ENCODE measurements around the gene VWA3B. TPM values are rescaled to one million over a fixed set of nuclear protein-coding genes. Genes with fewer than 3 reads are reported as not detected.
A peak's percentile ranks its signal among the peaks of the same experiment; 100 is the strongest.

Gene VWA3B
- total and polyA plus RNA-seq, 5 experiments from 2014 or later = 0.63 TPM; not detected in 4

- DNase-seq (no peak), ATAC-seq (no peak)
- Mint-ChIP-seq H3K36me3 (no peaks in the 10 kb centered on the region), H3K9me3 (no peaks in the 10 kb centered on the region), H3K4me3 (no peak overlapping the region), H3K27ac (no peak overlapping the region), H3K4me1 (no peaks in the 10 kb centered on the region), H3K27me3 (peaks cover 0 to 12% (median 4%) of the 10 kb centered on the region in 5 donors)
- POLR2A ChIA-PET = no interaction called here
These were observed 114.6 kb downstream of the VWA3B start for GRCh38 chr2:98201576-98201975.

DNA sequence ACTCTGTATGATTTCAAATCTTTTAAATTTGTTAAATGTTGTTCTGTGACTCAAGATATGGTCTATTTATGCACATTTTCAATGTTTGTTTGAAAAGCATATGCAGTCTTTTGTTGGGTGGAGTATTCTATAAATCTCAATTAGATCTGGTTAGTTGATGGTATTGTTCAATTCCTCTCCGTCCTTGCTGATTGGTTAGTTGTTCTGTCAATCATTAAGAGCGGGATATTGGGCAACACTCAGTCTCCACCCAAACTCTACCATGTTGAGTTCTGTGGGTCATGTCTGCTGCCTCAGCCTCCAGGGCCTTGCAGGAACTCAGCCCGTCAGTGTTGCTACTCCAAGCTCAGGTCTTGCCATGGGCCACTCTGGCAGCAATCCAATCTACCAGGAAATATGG is 118.9 kb downstream of the VWA3B start:
- H3K9me3 Mint-ChIP-seq = peaks cover 0 to 1% (median 0%) of the 10 kb centered on the region in 9 donors
- peaks cover 5 to 24% (median 18%) of the 10 kb centered on the region in 5 donors for H3K27me3 Mint-ChIP-seq
- ATAC-seq = no peak
- H3K27ac Mint-ChIP-seq = no peak overlapping the region
- POLR2A ChIA-PET = no interaction called here
- no peaks in the 10 kb centered on the region for H3K36me3 Mint-ChIP-seq
- H3K4me3 Mint-ChIP-seq = no peak overlapping the region
- no peaks in the 10 kb centered on the region for H3K4me1 Mint-ChIP-seq
- no peak for DNase-seq

DNA sequence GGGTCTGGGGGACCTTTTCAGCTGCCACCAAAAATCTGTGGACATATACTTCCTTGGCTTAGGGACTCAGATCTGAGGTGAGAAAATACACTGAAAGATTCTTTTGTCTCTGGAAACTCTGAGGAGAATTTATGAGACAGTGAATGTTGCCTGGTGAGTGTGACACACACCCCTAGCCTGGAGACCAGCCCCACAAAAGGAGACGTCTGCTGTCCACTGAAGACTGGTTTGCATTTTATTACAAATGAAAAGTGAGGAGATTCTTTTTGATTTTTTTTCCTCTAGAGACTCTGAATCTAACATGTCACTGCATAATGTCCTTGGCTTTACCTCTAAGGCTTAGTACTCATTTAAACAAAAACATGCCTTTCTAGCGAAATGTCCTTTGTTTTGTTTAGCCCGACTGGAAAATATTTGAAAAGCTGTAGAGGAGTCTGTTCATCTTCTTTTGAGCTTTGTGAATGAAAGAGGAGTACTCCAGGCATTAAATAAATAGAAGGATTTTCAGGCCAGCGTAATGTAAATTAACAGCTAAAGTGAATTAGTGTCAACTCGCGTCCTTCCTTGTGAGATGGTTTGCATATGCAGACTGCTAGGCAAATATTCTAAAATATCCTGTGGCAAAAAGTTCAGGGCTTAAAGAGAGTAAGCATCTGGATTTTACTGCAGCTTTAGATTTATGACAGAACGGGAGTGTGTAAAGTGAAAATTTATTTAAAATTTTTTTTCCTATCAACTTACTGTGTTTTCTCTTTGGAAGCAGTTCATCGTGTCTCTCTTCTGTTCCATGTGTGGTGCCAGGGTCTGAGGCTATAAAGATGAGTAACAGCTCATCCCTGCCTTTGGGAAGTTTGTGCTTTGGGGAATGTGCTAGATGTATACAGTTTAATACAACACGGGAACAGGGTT is 125.4 kb downstream of the VWA3B start:
- POLR2A ChIA-PET = no interaction called here
- ATAC-seq (no peak), DNase-seq (no peak)
- Mint-ChIP-seq H3K4me3 (no peak overlapping the region), H3K4me1 (no peaks in the 10 kb centered on the region), H3K27me3 (peaks cover 16 to 66% (median 39%) of the 10 kb centered on the region in 5 donors), H3K27ac (no peak overlapping the region), H3K9me3 (peaks cover 0 to 1% (median 0%) of the 10 kb centered on the region in 9 donors), H3K36me3 (peaks cover 0 to 2% (median 0%) of the 10 kb centered on the region in 3 donors)

- Mint-ChIP-seq H3K4me3 (no peak overlapping the region), H3K4me1 (no peaks in the 10 kb centered on the region), H3K27ac (no peak overlapping the region), H3K36me3 (peaks cover 0 to 25% (median 7%) of the 10 kb centered on the region in 3 donors), H3K9me3 (peaks cover 4 to 39% (median 16%) of the 10 kb centered on the region in 9 donors), H3K27me3 (peaks cover 23 to 63% (median 49%) of the 10 kb centered on the region in 5 donors)
- DNase-seq (no peak), ATAC-seq (no peak)
- POLR2A ChIA-PET = no interaction called here
These were observed 129.6 kb downstream of the VWA3B start for GRCh38 chr2:98216616-98217015.

DNA sequence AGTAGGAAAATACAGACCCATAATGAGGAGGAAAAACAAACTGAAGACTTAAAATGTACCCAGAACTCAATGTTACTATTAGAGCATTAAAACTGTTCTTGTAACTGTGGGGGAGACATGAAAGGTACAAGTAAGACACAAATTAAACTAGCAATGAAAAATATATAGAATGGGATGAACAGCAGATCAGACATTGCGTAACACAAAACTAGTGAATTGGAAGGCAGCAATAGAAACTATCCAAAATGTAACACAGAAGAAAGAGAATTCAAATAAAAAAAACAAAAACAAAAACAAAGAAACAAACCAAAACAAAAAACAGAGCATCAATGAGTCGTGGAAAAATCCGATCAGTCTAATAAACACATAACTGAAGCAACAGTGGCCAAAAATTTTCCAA is 132.2 kb downstream of the VWA3B start:
- Mint-ChIP-seq H3K36me3 (peaks cover 0 to 25% (median 7%) of the 10 kb centered on the region in 3 donors), H3K27me3 (peaks cover 18 to 61% (median 43%) of the 10 kb centered on the region in 5 donors)
- POLR2A ChIA-PET = no interaction called here

DNA sequence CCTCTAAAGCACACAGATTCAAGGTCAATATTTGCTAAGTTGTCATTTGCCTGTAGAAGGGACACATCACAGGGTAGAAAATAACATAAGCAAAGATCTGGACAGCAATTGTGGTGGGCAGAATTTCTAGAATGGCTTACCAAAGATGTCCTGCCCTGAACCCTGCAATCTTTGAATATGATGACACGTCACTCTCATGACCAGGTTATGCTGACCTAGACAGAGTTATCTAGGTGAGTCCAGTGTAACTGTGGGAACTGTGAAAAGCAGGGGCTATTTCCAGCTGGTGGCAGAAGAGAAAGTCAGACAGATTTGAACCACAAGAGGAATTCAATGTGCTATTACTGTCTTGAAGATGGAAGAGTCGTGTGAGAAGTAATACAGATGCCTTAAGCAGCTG is 147.0 kb downstream of the VWA3B start:
- ATAC-seq (no peak), DNase-seq (no peak)
- Mint-ChIP-seq H3K27me3 (peaks cover 11 to 20% (median 14%) of the 10 kb centered on the region in 5 donors), H3K36me3 (no peaks in the 10 kb centered on the region), H3K4me1 (no peaks in the 10 kb centered on the region), H3K4me3 (no peak overlapping the region), H3K9me3 (no peaks in the 10 kb centered on the region), H3K27ac (no peak overlapping the region)
- POLR2A ChIA-PET = no interaction called here

More for the DNA sequence above, 132.2 kb downstream of the VWA3B start:
- Mint-ChIP-seq H3K4me3 (no peak overlapping the region), H3K4me1 (no peaks in the 10 kb centered on the region), H3K9me3 (peaks cover 4 to 42% (median 16%) of the 10 kb centered on the region in 9 donors), H3K27ac (peak overlapping the region in 1 of 10 donors; percentile 45)
- no peak for ATAC-seq
- DNase-seq = no peak

DNA sequence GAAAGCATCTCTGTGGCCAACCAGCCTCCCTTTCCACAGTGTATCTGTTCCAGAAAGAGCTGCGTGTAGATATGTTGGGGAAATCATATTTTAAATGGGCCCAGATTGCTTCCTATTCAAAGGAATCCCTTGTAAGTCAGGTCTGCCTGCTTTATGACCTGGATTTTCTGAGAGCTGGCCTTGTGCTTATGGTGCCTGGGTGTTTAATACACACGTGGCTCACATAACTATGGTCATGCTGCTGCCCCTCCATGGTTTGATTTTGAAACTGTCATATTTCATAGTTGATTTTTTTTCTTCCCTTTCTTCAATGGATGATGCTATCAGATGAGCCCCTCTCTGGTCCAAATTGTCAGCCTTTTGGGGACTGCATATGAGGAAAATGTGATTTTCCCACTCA is 147.8 kb downstream of the VWA3B start:
- no peak for ATAC-seq
- POLR2A ChIA-PET = no interaction called here

GRCh38 chr2:98236935-98237334 is 150.0 kb downstream of the VWA3B start:
- POLR2A ChIA-PET = no interaction called here
- DNase-seq (no peak), ATAC-seq (no peak)
- peaks cover 21 to 33% (median 22%) of the 10 kb centered on the region in 5 donors for H3K27me3 Mint-ChIP-seq
- H3K4me1 Mint-ChIP-seq = no peaks in the 10 kb centered on the region
- no peak overlapping the region for H3K27ac Mint-ChIP-seq
- no peaks in the 10 kb centered on the region for H3K36me3 Mint-ChIP-seq
- H3K9me3 Mint-ChIP-seq = no peaks in the 10 kb centered on the region
- H3K4me3 Mint-ChIP-seq = no peak overlapping the region

More for the DNA sequence above, 147.8 kb downstream of the VWA3B start:
- no peaks in the 10 kb centered on the region for H3K9me3 Mint-ChIP-seq
- no peaks in the 10 kb centered on the region for H3K36me3 Mint-ChIP-seq
- no peaks in the 10 kb centered on the region for H3K4me1 Mint-ChIP-seq
- H3K27ac Mint-ChIP-seq = no peak overlapping the region
- no peak for DNase-seq
- peaks cover 11 to 24% (median 14%) of the 10 kb centered on the region in 5 donors for H3K27me3 Mint-ChIP-seq
- H3K4me3 Mint-ChIP-seq = no peak overlapping the region

GRCh38 chr2:98240786-98241398 is 153.9 kb downstream of the VWA3B start:
- no peak for DNase-seq
- H3K4me3 Mint-ChIP-seq = no peak overlapping the region
- no peaks in the 10 kb centered on the region for H3K9me3 Mint-ChIP-seq
- no peak overlapping the region for H3K27ac Mint-ChIP-seq
- POLR2A ChIA-PET = no interaction called here
- ATAC-seq = no peak
- H3K4me1 Mint-ChIP-seq = no peaks in the 10 kb centered on the region
- no peaks in the 10 kb centered on the region for H3K36me3 Mint-ChIP-seq
- H3K27me3 Mint-ChIP-seq = peaks cover 21 to 36% (median 27%) of the 10 kb centered on the region in 5 donors

- ATAC-seq = no peak
- Mint-ChIP-seq H3K4me3 (no peak overlapping the region), H3K9me3 (no peaks in the 10 kb centered on the region), H3K36me3 (no peaks in the 10 kb centered on the region), H3K27me3 (peaks cover 16 to 33% (median 27%) of the 10 kb centered on the region in 5 donors), H3K27ac (no peak overlapping the region), H3K4me1 (no peaks in the 10 kb centered on the region)
- POLR2A ChIA-PET = no interaction called here
- no peak for DNase-seq
These were observed 154.6 kb downstream of the VWA3B start for GRCh38 chr2:98241592-98241991.

DNA sequence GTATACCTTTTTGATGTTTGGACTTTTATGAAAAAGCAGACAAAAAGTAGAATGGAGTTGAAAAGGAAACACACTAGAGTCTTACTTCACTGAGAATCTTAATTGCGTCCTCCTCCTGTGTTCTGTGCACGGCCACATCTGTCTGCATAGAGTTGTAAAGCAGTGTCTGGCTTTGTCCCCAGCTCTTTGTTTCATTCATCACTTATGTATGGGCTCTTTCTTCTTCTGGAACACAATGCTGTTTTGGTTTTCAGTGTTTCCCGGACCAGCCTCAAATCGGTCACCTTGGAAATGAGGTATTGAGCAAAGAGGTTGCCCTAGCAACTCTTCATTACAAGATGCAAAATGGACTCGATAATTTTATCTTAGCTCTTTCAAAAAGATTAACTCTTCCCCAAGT is 155.0 kb downstream of the VWA3B start:
- no peaks in the 10 kb centered on the region for H3K4me1 Mint-ChIP-seq
- no peak for ATAC-seq
- H3K27ac Mint-ChIP-seq = no peak overlapping the region
- no peak for DNase-seq
- peaks cover 14 to 33% (median 27%) of the 10 kb centered on the region in 5 donors for H3K27me3 Mint-ChIP-seq
- H3K4me3 Mint-ChIP-seq = no peak overlapping the region
- peaks cover 0 to 3% (median 0%) of the 10 kb centered on the region in 9 donors for H3K9me3 Mint-ChIP-seq
- no peaks in the 10 kb centered on the region for H3K36me3 Mint-ChIP-seq
- POLR2A ChIA-PET = no interaction called here

GRCh38 chr2:98245491-98245890 is 158.5 kb downstream of the VWA3B start:
- POLR2A ChIA-PET = no interaction called here
- H3K4me1 Mint-ChIP-seq = no peaks in the 10 kb centered on the region
- peaks cover 0 to 13% (median 0%) of the 10 kb centered on the region in 3 donors for H3K36me3 Mint-ChIP-seq
- no peak overlapping the region for H3K4me3 Mint-ChIP-seq
- H3K27me3 Mint-ChIP-seq = peaks cover 9 to 36% (median 14%) of the 10 kb centered on the region in 5 donors
- peaks cover 0 to 22% (median 14%) of the 10 kb centered on the region in 9 donors for H3K9me3 Mint-ChIP-seq
- DNase-seq (no peak), ATAC-seq (no peak)
- no peak overlapping the region for H3K27ac Mint-ChIP-seq

GRCh38 chr2:98247383-98247782 is 160.4 kb downstream of the VWA3B start:
- peaks cover 0 to 22% (median 14%) of the 10 kb centered on the region in 9 donors for H3K9me3 Mint-ChIP-seq
- peaks cover 0 to 13% (median 0%) of the 10 kb centered on the region in 3 donors for H3K36me3 Mint-ChIP-seq
- H3K4me1 Mint-ChIP-seq = peaks cover 0 to 2% (median 0%) of the 10 kb centered on the region in 4 donors
- no peak overlapping the region for H3K4me3 Mint-ChIP-seq
- DNase-seq (no peak), ATAC-seq (no peak)
- peaks cover 3 to 26% (median 7%) of the 10 kb centered on the region in 5 donors for H3K27me3 Mint-ChIP-seq
- POLR2A ChIA-PET = no interaction called here
- no peak overlapping the region for H3K27ac Mint-ChIP-seq
